Measurements from ENCODE around the gene SNED1. TPM values are rescaled to one million over a fixed set of nuclear protein-coding genes. Genes with fewer than 3 reads are reported as not detected.
A peak's percentile ranks its signal among the peaks of the same experiment; 100 is the strongest.
"Not testable (repeated sequence)": the region's sequence is repeated elsewhere in the genome, so short reads cannot be mapped to it uniquely, and the experiment has no call there.

SNED1 gene
- polyA plus RNA-seq, 12 donors: 1.6 to 7.1 (median 3.6) TPM; not detected in 1

DNA sequence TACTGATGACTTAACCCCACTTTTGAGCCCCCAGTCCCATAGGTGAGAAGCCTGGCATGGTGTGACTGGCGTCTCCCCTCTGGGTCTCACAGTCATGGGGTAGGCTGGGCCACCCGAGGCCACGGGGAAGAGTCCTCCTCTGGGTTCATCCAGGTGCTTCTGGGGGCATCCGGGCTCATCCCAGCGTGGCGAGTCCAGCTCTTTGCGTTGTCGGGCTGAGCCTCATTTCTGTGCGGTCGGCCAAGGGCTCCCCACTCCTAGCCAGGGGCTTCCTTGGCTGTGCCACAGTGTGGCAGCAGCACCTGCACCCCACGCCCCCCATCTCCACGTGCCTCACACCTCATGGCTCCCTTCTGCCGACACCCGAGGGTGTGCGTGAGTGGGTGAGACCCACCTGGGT is 27.6 kb upstream of the SNED1 start:
- no peak for DNase-seq

- DNase-seq: no peak
Observed at GRCh38 chr2:240972201-240972600, 26.2 kb upstream of the SNED1 start.

DNA sequence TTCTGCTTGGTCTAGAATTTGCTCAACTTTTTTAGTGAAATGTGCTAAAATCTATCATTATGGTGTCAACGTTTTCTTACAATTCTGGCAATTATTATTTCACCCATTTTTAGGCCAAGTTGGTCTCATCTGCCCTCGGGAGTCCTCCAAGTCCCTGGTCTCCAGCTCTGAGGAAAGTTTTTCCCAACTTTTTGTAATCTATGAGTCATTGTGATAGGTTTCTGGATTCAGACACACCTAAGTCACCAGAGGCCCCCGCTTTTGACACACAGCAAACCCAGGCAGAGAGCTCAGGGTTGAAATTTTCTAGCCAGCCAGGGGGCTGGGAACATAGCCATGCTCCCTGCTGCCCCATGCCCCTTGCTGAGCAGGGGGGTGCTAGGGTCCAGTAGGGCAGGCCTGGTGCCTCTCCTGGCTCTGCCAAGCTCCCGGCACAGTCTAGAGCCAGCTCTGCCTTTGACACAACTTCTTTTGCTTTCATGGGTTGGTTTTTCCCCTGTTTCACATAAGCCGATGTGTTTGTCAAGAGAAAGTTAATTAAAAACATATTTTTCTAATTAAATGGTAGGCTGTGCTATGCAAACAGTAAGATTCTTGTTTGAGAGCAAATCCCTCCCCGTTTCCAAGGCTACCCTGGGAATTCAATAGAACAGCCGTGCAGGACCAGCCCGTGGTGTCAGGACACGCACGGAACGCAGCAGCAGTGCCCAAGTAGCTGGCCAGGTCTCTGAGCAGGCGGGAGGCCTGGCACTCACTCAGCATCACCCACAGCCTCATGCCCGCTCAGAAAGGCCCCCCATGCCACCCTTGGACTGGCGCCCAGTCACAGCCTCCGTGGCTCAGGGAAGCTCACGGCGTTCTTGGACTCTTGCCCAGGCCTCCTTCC is 25.5 kb upstream of the SNED1 start:
- DNase-seq: no peak

- DNase-seq: no peak
Observed at GRCh38 chr2:240974771-240975572, 23.4 kb upstream of the SNED1 start.

DNA sequence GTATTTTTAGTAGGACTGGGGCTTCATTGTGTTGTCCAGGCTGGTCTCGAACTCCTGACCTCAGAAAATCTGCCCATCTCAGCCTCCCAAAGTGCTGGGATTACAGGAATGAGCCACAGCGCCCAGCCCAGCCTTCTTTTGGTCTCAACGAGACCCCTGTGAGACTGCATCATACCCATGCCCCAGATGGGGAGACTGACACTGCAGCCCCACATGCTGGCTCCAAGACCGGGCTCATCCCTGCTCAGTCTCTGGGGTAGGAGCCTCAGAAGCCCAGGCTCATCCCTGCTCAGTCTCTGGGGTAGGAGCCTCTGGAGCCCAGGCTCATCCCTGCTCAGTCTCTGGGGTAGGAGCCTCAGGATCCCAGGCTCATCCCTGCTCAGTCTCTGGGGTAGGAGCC is 22.5 kb upstream of the SNED1 start:
- DNase-seq: not testable (repeated sequence)

DNA sequence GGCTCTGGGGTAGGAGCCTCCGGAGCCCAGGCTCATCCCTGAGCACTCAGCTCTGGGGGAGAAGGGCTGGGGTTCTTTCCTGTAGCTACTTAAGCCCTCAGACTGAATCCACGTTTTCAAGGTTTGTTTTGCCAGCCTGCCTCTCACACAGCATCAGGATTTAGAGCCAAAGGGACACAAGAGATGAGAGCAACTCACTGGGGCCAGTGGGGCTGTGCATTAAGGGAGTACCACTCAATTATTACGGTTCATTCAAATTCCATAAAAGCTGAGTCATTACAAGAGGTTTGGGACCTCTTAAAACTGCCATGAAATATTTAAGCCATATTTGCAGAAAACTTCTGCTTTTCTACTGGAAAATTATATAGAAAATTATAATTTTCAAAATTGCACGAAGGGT is 17.1 kb upstream of the SNED1 start:
- no peak for DNase-seq

GRCh38 chr2:240981871-240982800 is 16.3 kb upstream of the SNED1 start:
- no peak for DNase-seq

GRCh38 chr2:240982821-240983281 is 15.6 kb upstream of the SNED1 start:
- DNase-seq: no peak

DNA sequence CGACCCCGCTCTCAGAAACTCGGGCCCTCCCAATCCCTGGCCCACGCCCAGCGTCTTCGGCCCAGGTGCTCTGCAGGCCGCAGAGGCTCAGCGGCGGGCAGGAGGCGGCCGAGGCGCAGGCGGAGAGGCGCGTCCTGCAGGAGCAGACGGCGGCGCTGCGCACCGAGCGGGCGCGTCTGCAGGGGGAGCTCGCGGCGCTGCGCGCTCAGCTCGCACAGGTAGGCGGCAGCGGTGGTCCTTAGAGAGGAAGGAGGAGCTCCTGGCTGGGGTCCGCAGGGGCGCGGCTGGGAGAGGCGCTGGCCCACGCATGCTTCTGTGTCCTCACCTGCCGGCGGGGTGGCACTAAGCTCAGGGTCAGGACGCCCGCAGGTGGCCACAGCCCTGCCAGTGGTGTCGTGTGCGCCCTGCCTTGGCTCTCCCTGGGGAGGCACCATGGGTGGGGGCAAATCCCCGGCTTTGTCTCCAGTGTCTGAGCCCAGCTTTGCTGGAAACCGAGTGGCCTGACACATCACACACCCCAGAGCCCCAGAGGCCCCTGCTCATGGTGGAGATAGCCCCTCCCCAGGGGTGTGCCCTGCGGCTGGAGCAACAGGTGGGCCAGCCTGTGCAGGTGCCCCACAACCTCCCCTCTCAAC is 14.9 kb upstream of the SNED1 start:
- no peak for DNase-seq

GRCh38 chr2:240983996-240984498 is 14.4 kb upstream of the SNED1 start:
- no peak for DNase-seq

DNA sequence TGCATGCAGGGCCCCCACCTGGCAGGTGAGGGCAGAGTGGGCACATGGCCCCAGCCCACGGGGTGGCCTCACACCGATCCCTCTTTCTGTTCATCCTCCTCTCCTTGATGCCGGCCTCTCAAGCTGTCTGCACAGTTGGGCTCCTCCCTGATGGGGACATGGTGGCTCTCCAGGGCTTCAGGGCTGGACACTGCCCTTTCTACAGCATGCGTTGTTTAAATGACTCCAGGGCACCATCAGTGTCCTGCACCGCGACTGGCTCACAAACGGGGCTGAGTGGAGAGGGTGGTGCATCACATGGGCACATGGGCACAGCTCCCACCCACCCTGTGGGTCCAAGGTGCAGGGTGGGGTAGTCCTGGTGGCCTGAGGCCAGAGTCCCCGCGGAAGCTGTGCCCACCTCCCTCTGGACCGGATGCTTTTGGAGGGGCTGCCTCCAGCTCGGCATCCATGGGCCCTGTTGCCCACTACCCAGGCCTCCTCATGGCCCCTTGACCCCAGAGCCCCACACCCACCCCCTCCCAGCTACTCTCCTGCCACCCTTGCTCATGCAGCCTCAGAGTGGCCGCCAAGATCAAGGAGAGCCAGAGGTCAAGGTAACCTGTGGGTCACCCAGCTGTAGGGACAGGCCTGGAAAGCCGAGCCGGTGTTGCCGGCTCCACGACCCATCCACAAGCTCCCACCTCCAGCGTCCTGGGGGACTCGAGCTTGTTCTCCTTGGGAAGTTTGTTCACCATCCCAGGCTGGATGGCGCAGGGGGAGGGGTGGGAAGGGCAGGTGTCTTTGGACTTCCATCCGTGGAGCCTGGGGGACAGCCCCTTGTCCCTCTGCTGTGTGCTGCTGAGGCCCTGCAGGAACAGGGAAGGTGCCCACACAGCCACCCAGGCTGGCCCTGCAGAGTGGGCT is 12.3 kb upstream of the SNED1 start:
- DNase-seq: no peak

GRCh38 chr2:240986787-240987411 is 11.5 kb upstream of the SNED1 start:
- peak; percentile 36 for DNase-seq

DNA sequence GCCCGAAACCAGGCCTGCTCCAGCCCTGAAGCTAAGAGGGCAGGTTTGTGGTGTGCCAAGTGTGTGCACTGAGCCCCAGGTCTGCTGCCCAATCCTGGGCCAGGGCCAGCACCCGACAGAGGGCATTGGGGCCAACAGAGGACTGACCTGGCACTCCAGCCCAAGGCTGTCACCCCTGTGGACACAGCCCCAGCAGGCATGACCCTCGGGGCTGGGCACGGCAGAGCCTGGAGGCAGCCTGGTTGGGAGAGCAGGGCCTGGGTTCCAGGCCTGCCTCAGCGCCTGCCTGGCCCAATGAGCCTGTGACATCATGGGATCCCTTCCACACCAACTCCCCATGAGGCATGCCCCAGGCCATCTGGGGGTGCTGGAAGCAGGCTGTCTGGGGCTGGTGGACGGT is 10.8 kb upstream of the SNED1 start:
- DNase-seq: no peak

- DNase-seq: no peak
Observed at GRCh38 chr2:240988146-240988545, 10.3 kb upstream of the SNED1 start.

DNA sequence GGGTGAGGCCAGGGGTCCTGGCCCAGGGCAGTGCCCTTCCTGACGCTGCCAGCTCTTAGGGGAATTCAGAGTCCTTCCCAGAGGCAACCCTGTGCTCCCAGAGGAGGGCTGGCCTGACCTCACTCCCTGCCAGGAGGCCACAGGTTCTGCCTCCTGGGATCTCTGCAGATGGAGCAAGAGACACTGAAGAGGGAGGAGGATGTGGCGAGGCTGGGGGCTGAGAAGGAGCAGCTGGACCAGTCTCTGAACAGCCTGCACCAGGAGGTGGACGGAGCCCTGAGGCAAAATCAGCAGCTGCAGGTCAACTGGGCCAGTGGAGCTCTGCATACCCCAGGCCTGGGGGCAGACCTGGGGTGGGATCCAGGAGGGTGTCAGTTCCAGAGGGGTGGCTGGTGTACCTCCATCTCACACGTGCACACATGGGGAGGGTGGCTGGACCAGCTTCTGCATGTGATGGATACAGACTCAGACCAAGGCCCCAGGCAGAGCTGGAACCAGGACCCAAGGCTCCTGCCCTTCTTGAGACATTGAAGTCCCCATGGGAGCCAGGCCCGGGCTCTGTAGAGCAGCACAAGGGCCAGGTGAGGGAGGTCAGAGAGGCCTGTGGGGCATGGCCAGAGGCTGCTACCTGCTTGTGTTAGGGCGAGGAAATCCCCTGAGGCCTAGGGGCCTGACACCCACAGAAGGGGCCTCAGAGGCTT is 9.7 kb upstream of the SNED1 start:
- DNase-seq: no peak

GRCh38 chr2:240989451-240990265 is 8.8 kb upstream of the SNED1 start:
- DNase-seq: no peak

- no peak for DNase-seq
Observed at GRCh38 chr2:240990266-240990529, 8.2 kb upstream of the SNED1 start.

DNA sequence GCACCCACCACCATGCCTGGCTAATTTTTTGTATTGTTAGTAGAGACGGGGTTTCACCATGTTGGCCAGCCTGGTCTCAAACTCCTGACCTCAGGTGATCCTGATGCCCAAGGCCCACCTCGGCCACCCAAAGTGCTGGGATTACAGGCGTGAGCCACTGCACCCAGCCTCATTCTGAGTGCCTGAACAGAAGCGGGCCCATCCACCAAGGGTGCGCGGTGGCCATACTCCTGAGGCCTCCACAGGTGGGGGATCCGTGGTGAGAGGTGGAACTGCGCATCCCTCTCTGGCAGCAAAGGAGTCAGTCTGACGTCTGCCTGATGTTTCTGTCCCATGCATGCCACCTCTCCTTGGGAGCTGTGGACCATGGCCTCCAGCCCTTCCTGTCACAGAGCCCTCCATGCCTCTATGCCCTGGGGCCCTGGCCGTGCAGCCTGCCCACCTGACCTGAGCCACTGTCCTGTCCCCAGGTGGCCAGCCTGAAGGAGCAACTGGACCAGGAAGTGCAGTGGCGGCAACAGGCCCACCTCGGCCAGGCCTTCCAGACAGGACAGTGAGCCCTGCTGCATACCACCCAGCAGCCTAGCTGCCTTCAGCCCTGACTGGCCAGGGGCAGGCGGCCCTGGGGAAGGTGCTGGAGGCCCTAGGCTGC is 7.6 kb upstream of the SNED1 start:
- no peak for DNase-seq
